GM12873 (cell line): ENCODE data around the gene HSF5.

ENCODE experiments used
- TF ChIP-seq, protein P1 (sequence below): IDR thresholded peaks from 2 replicates; pipeline ENCODE4 v1.5.1; 2012; ENCODE audit warnings: low read depth, mild to moderate bottlenecking, moderate library complexity, low read length, control low read depth; ENCODE audit not compliant: insufficient read depth; ENCODE audit errors: missing control alignments

Gene HSF5

GRCh38 chr17:58377093-58377601 is 111.1 kb downstream of the HSF5 start:
- TF ChIP-seq, protein P1, sequence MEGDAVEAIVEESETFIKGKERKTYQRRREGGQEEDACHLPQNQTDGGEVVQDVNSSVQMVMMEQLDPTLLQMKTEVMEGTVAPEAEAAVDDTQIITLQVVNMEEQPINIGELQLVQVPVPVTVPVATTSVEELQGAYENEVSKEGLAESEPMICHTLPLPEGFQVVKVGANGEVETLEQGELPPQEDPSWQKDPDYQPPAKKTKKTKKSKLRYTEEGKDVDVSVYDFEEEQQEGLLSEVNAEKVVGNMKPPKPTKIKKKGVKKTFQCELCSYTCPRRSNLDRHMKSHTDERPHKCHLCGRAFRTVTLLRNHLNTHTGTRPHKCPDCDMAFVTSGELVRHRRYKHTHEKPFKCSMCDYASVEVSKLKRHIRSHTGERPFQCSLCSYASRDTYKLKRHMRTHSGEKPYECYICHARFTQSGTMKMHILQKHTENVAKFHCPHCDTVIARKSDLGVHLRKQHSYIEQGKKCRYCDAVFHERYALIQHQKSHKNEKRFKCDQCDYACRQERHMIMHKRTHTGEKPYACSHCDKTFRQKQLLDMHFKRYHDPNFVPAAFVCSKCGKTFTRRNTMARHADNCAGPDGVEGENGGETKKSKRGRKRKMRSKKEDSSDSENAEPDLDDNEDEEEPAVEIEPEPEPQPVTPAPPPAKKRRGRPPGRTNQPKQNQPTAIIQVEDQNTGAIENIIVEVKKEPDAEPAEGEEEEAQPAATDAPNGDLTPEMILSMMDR, result no peak

- TF ChIP-seq, protein P1, result no peak
These were observed 111.7 kb downstream of the HSF5 start for GRCh38 chr17:58376472-58377000.

DNA sequence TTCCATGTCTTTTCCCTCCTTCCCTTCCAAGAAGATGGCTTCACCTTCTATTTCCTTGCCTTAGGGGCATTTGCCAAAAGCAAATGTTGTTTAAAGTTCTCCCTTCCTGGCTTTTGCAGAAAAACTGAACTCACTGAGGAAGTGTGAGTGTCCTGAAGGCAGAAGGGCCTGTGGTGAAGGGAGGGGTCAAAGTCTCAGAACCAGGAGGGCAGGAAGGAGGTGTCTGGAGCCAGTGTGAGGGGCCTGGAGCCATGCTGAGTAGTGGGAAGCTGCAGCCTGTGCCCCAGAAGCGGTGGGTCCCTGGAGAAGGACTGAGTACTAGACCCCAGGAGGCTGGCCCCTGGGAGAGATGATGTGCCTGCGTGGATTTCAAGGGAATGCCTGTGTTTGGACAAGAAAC is 112.4 kb downstream of the HSF5 start:
- TF ChIP-seq, protein P1, result no peak

DNA sequence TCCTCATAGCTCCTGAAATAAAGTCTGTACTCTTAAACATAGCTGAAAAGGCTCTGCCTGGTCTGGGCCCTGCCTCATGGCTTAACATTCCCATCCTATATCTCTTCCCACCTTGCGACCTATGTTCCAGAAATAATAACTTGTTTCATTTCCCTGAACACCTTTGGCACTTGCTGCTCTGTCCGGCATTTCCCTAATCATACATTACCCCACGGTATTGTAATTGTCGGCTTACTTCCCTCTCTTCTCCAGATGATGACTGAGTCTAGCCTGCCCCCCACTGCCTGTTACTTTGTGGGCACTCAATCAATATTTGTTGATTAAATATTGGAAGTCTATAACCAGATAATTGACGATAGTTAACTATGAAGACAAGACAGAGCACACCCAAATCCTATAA is 113.0 kb downstream of the HSF5 start:
- TF ChIP-seq, protein P1, result no peak

- TF ChIP-seq, protein P1, result no peak
These were observed 114.3 kb downstream of the HSF5 start for GRCh38 chr17:58373923-58374322.

DNA sequence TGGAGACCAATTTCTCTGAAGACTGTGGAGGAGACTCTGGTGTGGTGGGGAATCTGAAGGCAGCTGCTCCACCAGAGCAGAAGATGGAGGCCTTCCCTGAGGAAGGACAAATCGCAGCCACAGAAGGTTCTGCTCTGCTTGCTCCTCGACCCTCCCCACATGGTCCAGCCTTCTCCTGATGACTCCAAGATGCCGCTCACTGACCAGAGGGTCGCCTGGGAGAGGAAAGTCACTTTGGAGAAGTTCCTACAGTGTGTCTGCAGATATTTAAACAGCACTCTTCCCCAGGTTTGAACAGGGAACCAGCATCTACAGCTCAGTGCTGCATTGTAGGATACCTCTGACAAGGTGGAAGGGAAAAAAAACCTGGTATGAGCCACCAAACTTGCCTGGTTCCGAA is 115.2 kb downstream of the HSF5 start:
- TF ChIP-seq, protein P1, result no peak

GRCh38 chr17:58371300-58371950 is 116.8 kb downstream of the HSF5 start:
- TF ChIP-seq, protein P1, result no peak
